Upper lobe of left lung (tissue), 4 donors: ENCODE measurements around the gene SRSF1.

Experiments
- CTCF ChIP-seq, 6 experiments: fragments of 450-650 bp in 4 of 6; fragments of 200-600 bp in 2 of 6; sonication (generic) in 2 of 6; IDR thresholded peaks; one replicate each; pipeline ENCODE4 v1.5.1; 2016 to 2019; ENCODE audit warnings: antibody characterized with exemption in 6 of 6
- POLR2A ChIP-seq, 4 donors: fragments of 450-650 bp; IDR thresholded peaks; one replicate each; pipeline ENCODE4 v1.5.1; 2016 to 2017; ENCODE audit warnings: antibody characterized with exemption in 4 of 4, mild to moderate bottlenecking in 2 of 4

- TF ChIP-seq POLR2A (IDR thresholded peaks at IDR 0.05), result no peak
- no peak for TF ChIP-seq CTCF (IDR thresholded peaks at IDR 0.05)
These were observed 32.9 kb upstream of the SRSF1 start for GRCh38 chr17:58039975-58040374.
